ENCODE data around the gene CHCHD2. TPM values are rescaled to one million over a fixed set of nuclear protein-coding genes. Genes with fewer than 3 reads are reported as not detected.
A peak's percentile ranks its signal among the peaks of the same experiment; 100 is the strongest.

The CHCHD2 gene
- total and polyA plus RNA-seq, 9 of the 15 experiments (the other 6 are each of a cell fraction or from before 2014, with no cell fraction given), result 145 to 1,044 (median 648) TPM

DNA sequence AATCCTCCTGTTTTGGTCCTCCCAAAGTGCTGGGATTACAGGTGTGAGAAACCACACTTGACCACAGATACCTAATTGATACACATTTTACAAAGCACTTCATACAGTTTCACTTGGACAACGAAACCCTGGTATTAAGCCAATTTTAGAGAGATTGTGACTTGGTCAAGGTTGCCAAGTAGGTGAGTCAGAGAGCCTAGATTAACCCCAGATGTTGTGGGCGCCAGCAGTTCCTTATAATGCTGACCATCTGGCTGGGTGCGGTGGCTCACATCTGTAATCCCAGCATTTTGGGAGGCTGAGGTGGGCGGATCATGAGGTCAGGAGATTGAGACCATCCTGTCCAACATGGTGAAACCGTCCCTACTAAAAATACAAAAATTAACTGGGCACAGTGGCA lies 8.6 kb downstream of the CHCHD2 start:
- FAIRE-seq (no peak), ATAC-seq (peak; percentile 13), DNase-seq (ENCODE audit: extremely low read depth in 1 of 4, low spot score in 3 of 4) (peak in 3 of 4 experiments; percentile 39 to 52 (median 43))
- BruUV-seq (replicated peaks), result no TSS peak
- H3K4me1 ChIP-seq (replicated peaks in 1 of 2; ENCODE audit: control insufficient read depth in 2 of 2, insufficient read depth in 2 of 2, low read length in 2 of 2), result no peaks in the 10 kb centered on the region; a peak in 1 of 5 replicates
- no peaks in the 10 kb centered on the region for H4K20me1 ChIP-seq (replicated peaks; ENCODE audit: control insufficient read depth, insufficient read depth, low read length)
- H2AFZ ChIP-seq (ENCODE audit: low read depth, low read length), result no peak overlapping the region
- H3K4me3 ChIP-seq, result no peak overlapping the region
- intact Hi-C loops (cut with micrococcal nuclease), result no loop called here
- H3K9ac ChIP-seq (ENCODE audit: insufficient read depth in 1 of 2, low read depth in 2 of 2, low read length in 2 of 2), result no peak overlapping the region; a peak in 1 of 4 replicates
- no peak overlapping the region; the same call in 2 of the 3 replicates for H3K27ac ChIP-seq (ENCODE audit: extremely low read depth, low read depth, low read length)
- H3K27me3 ChIP-seq (ENCODE audit: control insufficient read depth in 2 of 2, insufficient read depth in 2 of 2, low read length in 2 of 2), result no peaks in the 10 kb centered on the region
- POLR2A ChIA-PET, result interaction anchor here (0.8 to 3.7 kb wide), 2 partner anchors 9 to 46 kb away, joined by 3 to 12 read pairs; partner anchors contain the start of gene CHCHD2
- H3K36me3 ChIP-seq (ENCODE audit: control insufficient read depth, insufficient read depth, low read length), result peaks cover 36% of the 10 kb centered on the region
- H3K9me3 ChIP-seq (replicated peaks; ENCODE audit: control insufficient read depth, insufficient read depth, low read depth, low read length), result no peaks in the 10 kb centered on the region
- H3K79me2 ChIP-seq (ENCODE audit: control insufficient read depth, insufficient read depth, low read length), result peaks cover 3% of the 10 kb centered on the region; the same call in 1 of the 3 replicates
- no peaks in the 10 kb centered on the region for H3K9me1 ChIP-seq (ENCODE audit: control insufficient read depth, insufficient read depth, low read length)
- no peak overlapping the region for H3K4me2 ChIP-seq (ENCODE audit: insufficient read depth, low read length)
- CTCF ChIA-PET (ENCODE audit: low intra/inter-chr PET ratio), result no interaction called here
- in situ Hi-C loops (cut with MboI), result no loop called here
- 35% methylated on average over 5 of the region's 5 CpGs for WGBS (ENCODE audit: insufficient coverage, low coverage, missing lambda C conversion rate)
- TF ChIP-seq MYNN (IDR thresholded peaks at IDR 0.05) (peak; percentile 61; the same call in 1 of the 2 replicates), MYNN (CRISPR knock-in tag; IDR thresholded peaks at IDR 0.05) (no peak), CBFA2T3 (IDR thresholded peaks at IDR 0.05) (peak; percentile 85), KAT2B (IDR thresholded peaks at IDR 0.05; ENCODE audit: low read depth, low read length) (no peak), LCOR (CRISPR knock-in tag; IDR thresholded peaks at IDR 0.05) (peak; percentile 90), TEAD4 (IDR thresholded peaks at IDR 0.05; ENCODE audit: low read length) (peak; percentile 63), TEAD4 (CRISPR knock-in tag; IDR thresholded peaks at IDR 0.05; ENCODE audit: borderline replicate concordance) (no peak), CLOCK (CRISPR knock-in tag; IDR thresholded peaks at IDR 0.05; ENCODE audit: borderline replicate concordance) (no peak), TRIM24 (IDR thresholded peaks at IDR 0.05) (peak; percentile 23 to 32; a peak in 1 of 4 replicates), SUPT5H (IDR thresholded peaks at IDR 0.05) (0 out of 2 replicates have a peak, but pooled peaks have one; percentile 2), STAT5A (IDR thresholded peaks at IDR 0.05; ENCODE audit: borderline replicate concordance, low read length) (0 out of 2 replicates have a peak, but pooled peaks have one; percentile 33), FOSL1 (tag; conservative IDR thresholded peaks at IDR 0.05) (peak; percentile 49), NR2C2 (CRISPR knock-in tag; IDR thresholded peaks at IDR 0.05) (no peak), NR2C2 (tag; IDR thresholded peaks at IDR 0.05) (no peak), NCOR1 (IDR thresholded peaks at IDR 0.05) (peak; percentile 38; the same call in 1 of the 2 replicates), NFIC (IDR thresholded peaks at IDR 0.05) (peak; percentile 65)
- TF ChIP-seq, protein P1, sequence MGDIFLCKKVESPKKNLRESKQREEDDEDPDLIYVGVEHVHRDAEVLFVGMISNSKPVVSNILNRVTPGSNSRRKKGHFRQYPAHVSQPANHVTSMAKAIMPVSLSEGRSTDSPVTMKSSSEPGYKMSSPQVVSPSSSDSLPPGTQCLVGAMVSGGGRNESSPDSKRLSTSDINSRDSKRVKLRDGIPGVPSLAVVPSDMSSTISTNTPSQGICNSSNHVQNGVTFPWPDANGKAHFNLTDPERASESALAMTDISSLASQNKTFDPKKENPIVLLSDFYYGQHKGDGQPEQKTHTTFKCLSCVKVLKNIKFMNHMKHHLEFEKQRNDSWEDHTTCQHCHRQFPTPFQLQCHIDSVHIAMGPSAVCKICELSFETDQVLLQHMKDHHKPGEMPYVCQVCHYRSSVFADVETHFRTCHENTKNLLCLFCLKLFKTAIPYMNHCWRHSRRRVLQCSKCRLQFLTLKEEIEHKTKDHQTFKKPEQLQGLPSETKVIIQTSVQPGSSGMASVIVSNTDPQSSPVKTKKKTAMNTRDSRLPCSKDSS (IDR thresholded peaks at IDR 0.05; ENCODE audit: low read depth, partially characterized antibody), result no peak
- TF ChIP-seq, protein P2, sequence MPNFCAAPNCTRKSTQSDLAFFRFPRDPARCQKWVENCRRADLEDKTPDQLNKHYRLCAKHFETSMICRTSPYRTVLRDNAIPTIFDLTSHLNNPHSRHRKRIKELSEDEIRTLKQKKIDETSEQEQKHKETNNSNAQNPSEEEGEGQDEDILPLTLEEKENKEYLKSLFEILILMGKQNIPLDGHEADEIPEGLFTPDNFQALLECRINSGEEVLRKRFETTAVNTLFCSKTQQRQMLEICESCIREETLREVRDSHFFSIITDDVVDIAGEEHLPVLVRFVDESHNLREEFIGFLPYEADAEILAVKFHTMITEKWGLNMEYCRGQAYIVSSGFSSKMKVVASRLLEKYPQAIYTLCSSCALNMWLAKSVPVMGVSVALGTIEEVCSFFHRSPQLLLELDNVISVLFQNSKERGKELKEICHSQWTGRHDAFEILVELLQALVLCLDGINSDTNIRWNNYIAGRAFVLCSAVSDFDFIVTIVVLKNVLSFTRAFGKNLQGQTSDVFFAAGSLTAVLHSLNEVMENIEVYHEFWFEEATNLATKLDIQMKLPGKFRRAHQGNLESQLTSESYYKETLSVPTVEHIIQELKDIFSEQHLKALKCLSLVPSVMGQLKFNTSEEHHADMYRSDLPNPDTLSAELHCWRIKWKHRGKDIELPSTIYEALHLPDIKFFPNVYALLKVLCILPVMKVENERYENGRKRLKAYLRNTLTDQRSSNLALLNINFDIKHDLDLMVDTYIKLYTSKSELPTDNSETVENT (CRISPR knock-in tag; IDR thresholded peaks at IDR 0.05), result no peak

Measured in K562 (cell line).